Common myeloid progenitor, CD34-positive (primary cell): ENCODE measurements around the gene DMPK.
"Not testable (repeated sequence)": the region's sequence is repeated elsewhere in the genome, so short reads cannot be mapped to it uniquely, and the experiment has no call there.

ENCODE experiments used
- CTCF ChIA-PET: fragments of 350-600 bp; sonication (Branson Sonifier 250); formaldehyde crosslinking; loops from one replicate; lab custom pipeline; 2021; ENCODE audit warnings: antibody characterized with exemption; lab: Charles Lee
- POLR2A ChIA-PET: fragments of 350-600 bp; sonication (Branson Sonifier 250); formaldehyde crosslinking; loops from one replicate; lab custom pipeline; 2021; ENCODE audit warnings: antibody characterized with exemption; lab: Charles Lee
- DNase-seq, 3 donors: peaks; one replicate each; pipeline versions ENCODE4 v3.0.0 to v3.0.0-alpha.2; 2013
- H3K27ac ChIP-seq, 2 experiments: 1 replicate in 1 of 2; 2 replicates in 1 of 2; pipeline ENCODE4 v1.7.0; 2013; ENCODE audit warnings: inconsistent platforms in 2 of 2, low read length in 2 of 2, mild to moderate bottlenecking in 2 of 2, low read depth in 1 of 2, moderate library complexity in 1 of 2; ENCODE audit not compliant: severe bottlenecking in 2 of 2, insufficient read depth in 1 of 2, poor library complexity in 1 of 2
- H3K27me3 ChIP-seq, 5 experiments: replicated peaks in 2 of 5; 1 replicate in 3 of 5; 2 replicates in 2 of 5; pipeline versions ENCODE4 v1.6.1 to v1.7.0; 2013; ENCODE audit warnings: low read length in 4 of 5, mild to moderate bottlenecking in 2 of 5, moderate library complexity in 2 of 5, inconsistent platforms in 1 of 5; ENCODE audit not compliant: insufficient read depth in 5 of 5, control insufficient read depth in 4 of 5
- H3K36me3 ChIP-seq, 4 experiments: 1 replicate in 2 of 4; 2 replicates in 2 of 4; pipeline versions ENCODE4 v1.6.1 to v1.7.0; 2013; ENCODE audit warnings: low read length in 3 of 4, control low read depth in 1 of 4, mild to moderate bottlenecking in 1 of 4; ENCODE audit not compliant: control insufficient read depth in 4 of 4, insufficient read depth in 4 of 4
- H3K4me1 ChIP-seq, 4 experiments: 1 replicate in 3 of 4; 2 replicates in 1 of 4; pipeline versions ENCODE4 v1.6.1 to v1.7.1; 2013; ENCODE audit warnings: low read length in 3 of 4, mild to moderate bottlenecking in 3 of 4, control low read depth in 1 of 4, inconsistent platforms in 1 of 4, moderate library complexity in 1 of 4; ENCODE audit not compliant: control insufficient read depth in 4 of 4, insufficient read depth in 4 of 4; ENCODE audit errors: control extremely low read depth in 1 of 4
- H3K4me3 ChIP-seq, 7 experiments: 1 replicate in 4 of 7; 2 replicates in 3 of 7; pipeline versions ENCODE4 v1.5.1 to v1.7.0; 2013; ENCODE audit warnings: mild to moderate bottlenecking in 7 of 7, low read length in 6 of 7, moderate library complexity in 6 of 7, inconsistent platforms in 2 of 7, low read depth in 2 of 7, control low read depth in 1 of 7; ENCODE audit not compliant: insufficient read depth in 4 of 7, control insufficient read depth in 1 of 7; ENCODE audit errors: extremely low read depth in 1 of 7
- H3K9me3 ChIP-seq, 5 experiments: 1 replicate in 4 of 5; 2 replicates in 1 of 5; pipeline versions ENCODE4 v1.6.1 to v1.7.1; 2013; ENCODE audit warnings: low read length in 4 of 5, mild to moderate bottlenecking in 2 of 5, inconsistent platforms in 1 of 5, low read depth in 1 of 5, moderate library complexity in 1 of 5; ENCODE audit not compliant: control insufficient read depth in 4 of 5, insufficient read depth in 2 of 5; ENCODE audit errors: control extremely low read depth in 1 of 5
- WGBS: methylation state at CpG from one replicate; pipeline ENCODE4 v1.1.5; 2013; ENCODE audit not compliant: insufficient coverage; 5-methylcytosine and 5-hydroxymethylcytosine counted together

The DMPK gene

DNA sequence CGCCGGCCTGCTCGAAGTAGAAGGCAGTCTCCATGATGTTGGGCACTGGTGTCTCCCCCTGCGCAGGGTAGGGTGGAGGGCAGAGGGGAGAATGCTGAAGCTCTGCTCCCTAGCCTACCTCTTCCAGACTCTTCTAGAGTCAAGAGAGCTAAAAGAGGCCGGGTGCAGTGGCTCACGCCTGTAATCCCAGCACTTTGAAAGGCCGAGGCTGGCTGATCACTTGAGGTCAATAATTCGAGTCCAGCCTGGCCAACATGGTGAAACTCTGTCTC is 22.6 kb upstream of the DMPK start:
- 95% methylated on average over 6 of the region's 8 CpGs for WGBS
- Histone ChIP-seq H3K36me3 (no peaks in the 10 kb centered on the region), H3K27me3 (peaks cover 0 to 14% (median 9%) of the 10 kb centered on the region in 5 experiments), H3K27ac (no peak overlapping the region), H3K9me3 (no peaks in the 10 kb centered on the region), H3K4me1 (peaks cover 4 to 19% (median 13%) of the 10 kb centered on the region in 4 experiments), H3K4me3 (no peak overlapping the region)
- CTCF ChIA-PET: interaction anchor here (1.0 to 2.9 kb wide), 5 partner anchors 9 to 33 kb away, joined by 3 to 9 read pairs (median 5); partner anchors contain the start of gene RSPH6A
- no peak for DNase-seq
- POLR2A ChIA-PET: interaction anchor here (0.6 kb wide), 1 partner anchor 11 kb away, joined by 3 read pairs; no protein-coding TSS in a partner anchor

DNA sequence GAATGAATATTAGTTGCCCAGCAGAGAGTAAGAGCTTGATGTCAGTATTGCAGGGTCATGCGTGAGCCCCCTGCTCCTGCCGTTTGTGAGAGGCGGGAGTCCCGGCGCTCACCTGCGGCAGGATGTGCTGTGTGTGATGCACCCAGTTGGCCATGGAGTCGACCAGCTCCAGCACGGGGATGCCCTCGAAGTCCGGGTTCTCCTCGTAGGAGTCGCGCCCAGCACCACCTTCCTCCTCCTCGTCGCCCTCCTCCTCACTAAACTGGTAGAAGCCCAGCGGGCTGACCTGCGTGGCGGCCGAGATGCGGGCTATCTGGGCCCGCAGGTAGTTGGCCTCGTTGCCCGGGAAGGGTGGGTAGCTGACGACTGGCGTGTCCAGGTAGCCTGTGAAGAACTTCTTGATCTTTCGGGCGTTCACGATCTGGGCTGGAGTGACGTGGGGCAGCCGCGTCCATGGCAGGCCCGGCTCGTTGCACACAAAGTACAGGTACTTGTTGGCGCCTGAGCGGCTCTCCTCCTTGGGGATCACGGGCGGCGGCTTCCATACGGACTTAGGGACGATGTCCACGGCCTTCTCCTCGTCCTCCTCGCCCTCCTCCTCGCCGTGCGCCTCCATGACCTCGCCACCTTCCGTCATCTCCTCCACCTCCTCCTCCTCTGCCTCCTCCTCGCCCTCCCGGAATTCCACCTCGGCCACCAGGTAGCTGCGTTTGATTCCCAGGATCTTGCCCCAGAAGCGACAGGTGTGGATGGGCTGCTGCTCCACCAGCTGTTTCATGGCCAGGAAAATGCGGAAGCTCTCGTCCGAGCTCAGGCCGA is 22.1 kb upstream of the DMPK start:
- WGBS: 98% methylated on average over 45 of the region's 57 CpGs

DNA sequence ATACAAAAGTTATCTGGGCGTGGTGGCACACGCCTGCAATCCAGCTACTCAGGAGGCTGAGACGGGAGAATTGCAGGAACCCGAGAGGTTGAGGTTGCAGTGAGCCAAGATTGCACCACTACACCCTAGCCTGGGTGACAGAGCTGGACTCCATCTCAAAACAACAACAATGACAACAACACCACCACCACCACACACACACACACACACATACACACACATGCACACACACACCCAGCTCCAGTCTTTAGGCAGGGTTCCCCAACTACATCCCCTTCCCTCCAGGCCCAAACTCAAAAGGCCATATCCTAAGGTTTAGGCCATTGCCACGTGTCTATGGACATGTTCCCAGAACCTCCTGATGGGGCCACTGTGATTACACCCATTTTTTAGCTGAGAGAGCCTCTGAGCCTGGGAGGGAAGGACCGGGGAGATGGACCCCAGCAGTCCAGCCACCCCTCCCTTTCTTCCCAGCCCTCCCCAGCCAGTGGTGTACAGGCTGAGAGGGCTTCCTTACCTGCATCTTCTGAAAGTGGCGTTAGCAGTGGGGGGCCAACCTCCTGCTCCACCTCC is 19.4 kb upstream of the DMPK start:
- Histone ChIP-seq H3K4me1 (peaks cover 0 to 13% (median 4%) of the 10 kb centered on the region in 4 experiments), H3K27me3 (peaks cover 0 to 29% (median 11%) of the 10 kb centered on the region in 5 experiments), H3K4me3 (no peak overlapping the region), H3K36me3 (no peaks in the 10 kb centered on the region), H3K9me3 (no peaks in the 10 kb centered on the region), H3K27ac (no peak overlapping the region)
- CTCF ChIA-PET: interaction anchor here (0.7 to 2.9 kb wide), 5 partner anchors 10 to 33 kb away, joined by 3 to 9 read pairs (median 4); partner anchors contain the start of genes DMPK and SIX5
- WGBS: 80% methylated on average over 2 of the region's 7 CpGs
- POLR2A ChIA-PET: no interaction called here
- DNase-seq: no peak

More for the DNA sequence above, 22.1 kb upstream of the DMPK start:
- H3K4me1 ChIP-seq: peaks cover 0 to 14% (median 8%) of the 10 kb centered on the region in 4 experiments
- no peak overlapping the region for H3K27ac ChIP-seq
- ChIA-PET POLR2A (interaction anchor here (0.6 kb wide), 1 partner anchor 11 kb away, joined by 3 read pairs; no protein-coding TSS in a partner anchor), CTCF (interaction anchor here (1.0 to 2.9 kb wide), 4 partner anchors 8 to 33 kb away, joined by 3 to 9 read pairs (median 4); partner anchors contain the start of gene RSPH6A)
- H3K4me3 ChIP-seq: no peak overlapping the region
- peaks cover 0 to 17% (median 9%) of the 10 kb centered on the region in 5 experiments for H3K27me3 ChIP-seq
- no peaks in the 10 kb centered on the region for H3K9me3 ChIP-seq
- DNase-seq: no peak
- no peaks in the 10 kb centered on the region for H3K36me3 ChIP-seq

DNA sequence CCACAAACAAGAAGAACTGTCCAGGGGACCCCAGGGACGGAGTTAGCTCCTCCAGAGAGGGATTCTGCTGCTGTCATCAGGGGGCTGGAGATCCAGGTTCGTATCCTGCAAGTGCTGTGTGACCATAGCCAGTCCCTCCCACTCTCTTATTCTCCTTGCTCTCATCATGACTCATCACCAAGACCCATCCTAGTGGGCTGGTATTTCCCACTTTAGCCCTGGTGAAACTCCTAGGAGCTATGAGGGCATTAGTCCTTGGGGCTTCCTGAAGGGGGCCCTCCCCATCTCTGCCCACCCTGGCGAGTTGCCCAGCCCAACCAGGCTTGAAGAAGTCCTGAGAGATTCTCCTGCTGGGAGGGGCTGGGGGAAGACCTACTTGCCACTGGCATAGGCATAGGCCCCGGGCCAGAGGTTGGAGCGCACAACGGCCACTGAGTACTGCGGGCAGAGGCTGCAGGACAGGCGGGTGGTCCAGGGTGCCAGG is 17.8 kb upstream of the DMPK start:
- POLR2A ChIA-PET: interaction anchor here (0.7 to 2.6 kb wide), 2 partner anchors 15 to 30 kb away, joined by 4 to 13 read pairs; partner anchors contain the start of genes RSPH6A and SIX5
- Histone ChIP-seq H3K9me3 (no peaks in the 10 kb centered on the region), H3K4me3 (no peak overlapping the region), H3K27ac (no peak overlapping the region), H3K4me1 (peaks cover 0 to 9% (median under 1%) of the 10 kb centered on the region in 4 experiments), H3K27me3 (peaks cover 0 to 43% (median 14%) of the 10 kb centered on the region in 5 experiments), H3K36me3 (no peaks in the 10 kb centered on the region)
- 94% methylated on average over 8 of the region's 8 CpGs for WGBS
- DNase-seq: no peak
- CTCF ChIA-PET: interaction anchor here (1.0 to 15.0 kb wide), 8 partner anchors 10 to 45 kb away, joined by 3 to 138 read pairs (median 7); partner anchors contain the start of genes DMPK, RSPH6A and SIX5

DNA sequence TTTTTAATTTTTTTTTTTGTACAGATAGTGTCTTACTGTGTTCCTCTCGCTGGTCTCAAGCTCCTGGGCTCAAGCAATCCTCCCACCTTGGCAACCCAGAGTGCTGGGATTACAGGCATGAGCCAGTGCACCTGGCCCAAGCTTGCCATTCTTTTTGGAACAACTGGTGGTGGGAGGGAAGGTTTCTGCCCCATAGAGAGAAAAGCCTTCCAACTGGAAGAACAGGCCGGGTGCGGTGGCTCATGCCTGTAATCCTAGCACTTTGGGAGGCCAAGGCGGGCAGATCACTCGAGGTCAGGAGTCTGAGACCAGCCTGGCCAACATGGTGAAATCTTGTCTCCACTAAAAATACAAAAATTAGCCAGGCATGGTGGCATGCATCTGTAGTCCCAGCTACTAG is 17.3 kb upstream of the DMPK start:
- POLR2A ChIA-PET: interaction anchor here (0.7 to 2.6 kb wide), 3 partner anchors 15 to 30 kb away, joined by 3 to 13 read pairs (median 4); partner anchors contain the start of genes RSPH6A and SIX5
- not testable (repeated sequence) for H3K36me3 ChIP-seq, DNase-seq, H3K4me3 ChIP-seq, H3K4me1 ChIP-seq, H3K9me3 ChIP-seq, H3K27ac ChIP-seq
- H3K27me3 ChIP-seq: peaks cover 0 to 49% (median 16%) of the 10 kb centered on the region in 5 experiments
- CTCF ChIA-PET: interaction anchor here (1.0 to 15.0 kb wide), 9 partner anchors 10 to 95 kb away, joined by 3 to 138 read pairs (median 7); partner anchors contain the start of genes DMPK, RSPH6A and SIX5
- 100% methylated on average over 4 of the region's 5 CpGs for WGBS

DNA sequence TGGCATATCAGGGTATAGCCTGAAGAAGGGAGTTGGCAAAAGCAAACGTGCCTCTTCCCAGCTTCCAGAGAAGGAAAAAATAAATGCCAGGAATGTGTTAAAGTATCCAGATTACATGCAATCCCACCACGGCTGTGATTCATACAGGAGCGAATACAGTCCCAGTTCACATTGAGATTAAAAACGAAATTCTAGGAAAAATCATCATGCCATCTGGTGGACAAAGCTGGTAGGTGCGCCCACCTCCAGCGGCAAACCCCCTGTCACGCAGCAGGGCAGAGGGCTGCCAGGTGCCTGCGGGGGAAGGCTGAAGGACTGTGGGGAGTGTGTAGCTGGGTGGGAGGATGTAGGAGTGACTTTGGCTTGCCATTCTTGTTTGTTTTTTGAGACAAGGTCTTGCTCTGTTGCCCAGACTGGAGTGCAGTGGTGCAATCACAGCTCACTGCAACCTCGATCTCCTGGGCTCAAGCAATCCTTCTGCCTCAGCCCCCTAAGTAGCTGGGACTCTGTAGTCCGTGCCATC is 16.8 kb upstream of the DMPK start:
- DNase-seq: peak; percentile 65 to 77 (median 77)
- no peaks in the 10 kb centered on the region for H3K9me3 ChIP-seq
- H3K4me3 ChIP-seq: no peak overlapping the region
- H3K27ac ChIP-seq: no peak overlapping the region
- peaks cover 0 to 9% (median 1%) of the 10 kb centered on the region in 4 experiments for H3K4me1 ChIP-seq
- H3K27me3 ChIP-seq: peaks cover 0 to 50% (median 15%) of the 10 kb centered on the region in 5 experiments
- WGBS: 0% methylated on average over 6 of the region's 10 CpGs
- no peaks in the 10 kb centered on the region for H3K36me3 ChIP-seq
- ChIA-PET CTCF (interaction anchor here (1.0 to 15.0 kb wide), 9 partner anchors 9 to 96 kb away, joined by 3 to 138 read pairs (median 7); partner anchors contain the start of genes DMPK, RSPH6A and SIX5), POLR2A (interaction anchor here (0.7 to 2.6 kb wide), 3 partner anchors 16 to 29 kb away, joined by 3 to 13 read pairs (median 4); partner anchors contain the start of genes RSPH6A and SIX5)
